Trophoblast cell (in vitro differentiated cells and primary cell): ENCODE measurements around the gene APMAP.

Experiments
- DNase-seq, 2 donors: peaks; one replicate each; pipeline ENCODE4 v3.0.0-alpha.2; 2016
- H2AFZ ChIP-seq: 2 replicates; pipeline ENCODE4 v1.6.1; 2013; ENCODE audit warnings: low read length, moderate library complexity, mild to moderate bottlenecking; ENCODE audit not compliant: insufficient read depth, poor library complexity
- H2AK5ac ChIP-seq: 2 replicates; pipeline ENCODE4 v1.6.1; 2013; ENCODE audit warnings: mild to moderate bottlenecking, low read length
- H2BK120ac ChIP-seq: 2 replicates; pipeline ENCODE4 v1.6.1; 2013; ENCODE audit warnings: low read length, mild to moderate bottlenecking, moderate library complexity; ENCODE audit not compliant: insufficient read depth, poor library complexity
- H2BK12ac ChIP-seq: 2 replicates; pipeline ENCODE4 v1.6.1; 2013; ENCODE audit warnings: mild to moderate bottlenecking, low read length, moderate library complexity
- H2BK5ac ChIP-seq: 2 replicates; pipeline ENCODE4 v1.6.1; 2013; ENCODE audit warnings: low read length, low read depth, moderate library complexity, mild to moderate bottlenecking; ENCODE audit not compliant: poor library complexity
- H3K14ac ChIP-seq: 2 replicates; pipeline ENCODE4 v1.6.1; 2013; ENCODE audit warnings: mild to moderate bottlenecking, low read length
- H3K18ac ChIP-seq: 2 replicates; pipeline ENCODE4 v1.6.1; 2013; ENCODE audit warnings: mild to moderate bottlenecking, low read length
- H3K23ac ChIP-seq: 2 replicates; pipeline ENCODE4 v1.6.1; 2013; ENCODE audit warnings: low read length
- H3K27ac ChIP-seq: 2 replicates; pipeline ENCODE4 v1.5.1; 2013; ENCODE audit warnings: low read depth, mild to moderate bottlenecking, inconsistent platforms, low read length, moderate library complexity
- H3K27me3 ChIP-seq: 2 replicates; pipeline ENCODE4 v1.6.1; 2013; ENCODE audit warnings: inconsistent platforms, mild to moderate bottlenecking, low read length, moderate library complexity; ENCODE audit not compliant: insufficient read depth
- H3K36me3 ChIP-seq, 2 experiments: 1 replicate in 1 of 2; 2 replicates in 1 of 2; pipeline ENCODE4 v1.6.1; 2013; ENCODE audit warnings: low read length in 2 of 2, mild to moderate bottlenecking in 2 of 2, moderate library complexity in 1 of 2; ENCODE audit not compliant: insufficient read depth in 2 of 2, control insufficient read depth in 1 of 2
- H3K4ac ChIP-seq: 2 replicates; pipeline ENCODE4 v1.6.1; 2013; ENCODE audit warnings: low read depth, mild to moderate bottlenecking, low read length, moderate library complexity
- H3K4me1 ChIP-seq, 2 experiments: 1 replicate in 1 of 2; 2 replicates in 1 of 2; pipeline ENCODE4 v1.6.1; 2013; ENCODE audit warnings: low read length in 2 of 2, mild to moderate bottlenecking in 2 of 2, moderate library complexity in 1 of 2; ENCODE audit not compliant: insufficient read depth in 2 of 2, control insufficient read depth in 1 of 2
- H3K4me2 ChIP-seq: 2 replicates; pipeline ENCODE4 v1.6.1; 2013; ENCODE audit warnings: inconsistent platforms, mild to moderate bottlenecking, low read length, moderate library complexity
- H3K4me3 ChIP-seq: 2 replicates; pipeline ENCODE4 v1.5.1; 2013; ENCODE audit warnings: mild to moderate bottlenecking, low read depth, low read length, inconsistent platforms
- H3K79me1 ChIP-seq: one replicate; pipeline ENCODE4 v1.6.1; 2013; ENCODE audit warnings: low read length
- H3K79me2 ChIP-seq: 2 replicates; pipeline ENCODE4 v1.6.1; 2013; ENCODE audit warnings: low read length, mild to moderate bottlenecking; ENCODE audit not compliant: control insufficient read depth, insufficient read depth, poor library complexity
- H3K9ac ChIP-seq: 2 replicates; pipeline ENCODE4 v1.6.1; 2013; ENCODE audit warnings: mild to moderate bottlenecking, low read length
- H3K9me3 ChIP-seq: 2 replicates; pipeline ENCODE4 v1.6.1; 2013; ENCODE audit warnings: low read depth, mild to moderate bottlenecking, control low read depth, inconsistent platforms, low read length; ENCODE audit not compliant: insufficient read depth
- H4K12ac ChIP-seq: 2 replicates; pipeline ENCODE4 v1.6.1; 2013; ENCODE audit warnings: low read depth, mild to moderate bottlenecking, low read length, moderate library complexity
- H4K8ac ChIP-seq: 2 replicates; pipeline ENCODE4 v1.6.1; 2013; ENCODE audit warnings: low read depth, mild to moderate bottlenecking, low read length, moderate library complexity
- H4K91ac ChIP-seq: one replicate; pipeline ENCODE4 v1.6.1; 2013; ENCODE audit warnings: low read depth, mild to moderate bottlenecking, low read length, moderate library complexity
- WGBS: extraction: QIAGEN DNeasy Blood & Tissue Kit; methylation state at CpG from one replicate; pipeline ENCODE4 v1.1.7; 2013; ENCODE audit warnings: missing lambda C conversion rate; ENCODE audit not compliant: insufficient read length, insufficient coverage; ENCODE audit errors: extremely low coverage; 5-methylcytosine and 5-hydroxymethylcytosine counted together

APMAP gene

GRCh38 chr20:24969186-24970029, 23.1 kb downstream of the APMAP start:
- no peak overlapping the region for H3K27ac ChIP-seq
- H4K8ac ChIP-seq, result no peak overlapping the region
- no peak overlapping the region for H3K18ac ChIP-seq
- no peak overlapping the region for H2BK12ac ChIP-seq
- H3K79me2 ChIP-seq, result no peaks in the 10 kb centered on the region
- H3K79me1 ChIP-seq, result no peaks in the 10 kb centered on the region
- no peak overlapping the region for H4K12ac ChIP-seq
- H2BK5ac ChIP-seq, result no peak overlapping the region
- H2AK5ac ChIP-seq, result no peak overlapping the region
- no peak overlapping the region for H3K14ac ChIP-seq
- no CpG with 5 or more reads among the region's 19 CpGs for WGBS
- H3K4me1 ChIP-seq, result no peaks in the 10 kb centered on the region
- DNase-seq, result no peak
- H4K91ac ChIP-seq, result no peak overlapping the region
- no peak overlapping the region for H3K9ac ChIP-seq
- no peaks in the 10 kb centered on the region for H3K9me3 ChIP-seq
- H3K27me3 ChIP-seq, result no peaks in the 10 kb centered on the region
- peaks cover 45 to 48% of the 10 kb centered on the region in 2 experiments for H3K36me3 ChIP-seq
- H3K4ac ChIP-seq, result no peak overlapping the region
- H3K4me2 ChIP-seq, result no peak overlapping the region
- H2BK120ac ChIP-seq, result no peak overlapping the region
- no peak overlapping the region for H2AFZ ChIP-seq
- no peak overlapping the region for H3K4me3 ChIP-seq
- no peak overlapping the region for H3K23ac ChIP-seq

DNA sequence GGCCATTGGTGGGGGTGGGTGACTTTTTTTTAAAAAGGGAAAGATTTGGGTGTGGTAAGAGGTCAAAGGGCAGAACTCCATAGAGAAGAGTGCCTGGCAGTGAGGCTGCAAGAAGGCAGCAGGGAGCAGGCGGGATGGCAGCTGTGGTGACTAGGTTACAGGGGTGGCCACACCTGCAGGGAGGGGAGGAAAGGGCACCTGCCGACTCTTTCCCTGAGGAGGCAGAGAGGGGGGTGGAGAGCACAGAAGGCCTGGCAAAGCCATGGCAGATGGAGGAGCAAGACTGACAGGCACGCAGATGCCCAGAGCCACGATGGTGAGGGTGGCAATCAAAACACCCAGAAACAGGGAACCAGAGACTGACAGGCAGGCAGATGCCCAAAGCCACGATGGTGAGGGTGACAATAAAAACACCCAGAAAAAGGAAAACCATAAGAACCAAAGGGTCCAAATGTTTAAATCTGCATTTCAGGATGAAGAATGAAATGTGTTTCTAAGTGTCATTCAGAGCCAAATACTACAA, 24.2 kb downstream of the APMAP start:
- peaks cover 54 to 55% of the 10 kb centered on the region in 2 experiments for H3K36me3 ChIP-seq

DNA sequence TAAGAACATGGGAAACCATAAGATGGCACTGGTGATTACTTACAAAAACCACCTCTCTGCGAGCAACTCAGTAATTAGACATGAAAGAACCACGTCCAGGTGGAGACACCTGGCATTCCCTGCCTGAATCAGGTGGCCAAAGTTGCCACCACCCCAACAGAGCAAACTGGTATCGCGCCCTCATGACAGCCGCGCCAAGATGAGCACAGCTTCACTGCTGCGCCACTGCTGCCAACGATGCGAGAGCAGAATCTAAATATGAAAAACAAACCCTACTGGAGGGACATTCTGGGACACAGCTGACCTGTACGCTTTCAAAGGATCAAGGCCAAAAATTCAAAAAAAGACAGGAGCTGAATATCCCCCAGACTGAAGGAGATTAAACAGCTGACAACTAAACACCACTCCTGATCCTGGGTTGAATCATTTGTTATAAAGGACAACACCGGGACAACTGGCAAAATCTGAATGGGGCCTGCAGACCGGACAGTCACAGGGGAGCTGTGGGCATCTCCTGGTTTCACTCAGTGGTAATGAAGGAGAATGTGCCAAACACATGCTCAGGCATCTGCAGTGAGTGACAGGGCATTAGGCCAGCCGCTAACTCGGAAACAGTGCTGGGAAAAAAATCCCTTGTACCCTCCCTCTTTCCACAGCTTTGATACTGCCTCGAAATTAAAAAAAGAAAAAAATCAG, 26.1 kb downstream of the APMAP start:
- Histone ChIP-seq H2BK12ac (no peak overlapping the region), H3K36me3 (peaks cover 45 to 46% of the 10 kb centered on the region in 2 experiments), H3K14ac (no peak overlapping the region), H3K4me1 (no peaks in the 10 kb centered on the region), H3K79me2 (no peaks in the 10 kb centered on the region), H4K91ac (no peak overlapping the region), H3K4me2 (no peak overlapping the region), H3K18ac (no peak overlapping the region), H4K12ac (no peak overlapping the region), H3K9ac (no peak overlapping the region), H3K9me3 (no peaks in the 10 kb centered on the region), H2BK5ac (no peak overlapping the region), H3K27ac (no peak overlapping the region), H4K8ac (no peak overlapping the region), H2AFZ (no peak overlapping the region), H3K27me3 (no peaks in the 10 kb centered on the region), H3K79me1 (no peaks in the 10 kb centered on the region), H3K4ac (no peak overlapping the region), H2BK120ac (no peak overlapping the region), H2AK5ac (no peak overlapping the region), H3K4me3 (no peak overlapping the region), H3K23ac (no peak overlapping the region)
- WGBS, result no CpG with 5 or more reads among the region's 15 CpGs
- DNase-seq, result no peak

More for the DNA sequence above, 24.2 kb downstream of the APMAP start:
- H3K18ac ChIP-seq, result no peak overlapping the region
- no peak overlapping the region for H3K4me2 ChIP-seq
- no peak overlapping the region for H4K91ac ChIP-seq
- no peak overlapping the region for H2BK120ac ChIP-seq
- no peak overlapping the region for H3K23ac ChIP-seq
- H3K14ac ChIP-seq, result no peak overlapping the region
- H2AK5ac ChIP-seq, result no peak overlapping the region
- no peaks in the 10 kb centered on the region for H3K79me1 ChIP-seq
- H2BK5ac ChIP-seq, result no peak overlapping the region
- H4K8ac ChIP-seq, result no peak overlapping the region
- H3K9me3 ChIP-seq, result no peaks in the 10 kb centered on the region
- no peak overlapping the region for H3K27ac ChIP-seq
- no peak overlapping the region for H2AFZ ChIP-seq
- no peaks in the 10 kb centered on the region for H3K79me2 ChIP-seq
- no peak overlapping the region for H3K9ac ChIP-seq
- H3K27me3 ChIP-seq, result no peaks in the 10 kb centered on the region
- DNase-seq, result no peak
- H4K12ac ChIP-seq, result no peak overlapping the region
- WGBS, result no CpG with 5 or more reads among the region's 5 CpGs
- no peaks in the 10 kb centered on the region for H3K4me1 ChIP-seq
- H3K4me3 ChIP-seq, result no peak overlapping the region
- H2BK12ac ChIP-seq, result no peak overlapping the region
- H3K4ac ChIP-seq, result no peak overlapping the region

GRCh38 chr20:24965065-24965919, 27.3 kb downstream of the APMAP start:
- H4K91ac ChIP-seq, result no peak overlapping the region
- no peak overlapping the region for H4K12ac ChIP-seq
- H3K23ac ChIP-seq, result no peak overlapping the region
- no peaks in the 10 kb centered on the region for H3K79me2 ChIP-seq
- H3K18ac ChIP-seq, result no peak overlapping the region
- no peaks in the 10 kb centered on the region for H3K27me3 ChIP-seq
- H3K27ac ChIP-seq, result no peak overlapping the region
- H2AFZ ChIP-seq, result no peak overlapping the region
- no peak for DNase-seq
- no peak overlapping the region for H3K14ac ChIP-seq
- H3K4me3 ChIP-seq, result no peak overlapping the region
- no peaks in the 10 kb centered on the region for H3K9me3 ChIP-seq
- H3K9ac ChIP-seq, result no peak overlapping the region
- H3K4me1 ChIP-seq, result no peaks in the 10 kb centered on the region
- no peak overlapping the region for H3K4me2 ChIP-seq
- H2BK120ac ChIP-seq, result no peak overlapping the region
- peaks cover 47 to 50% of the 10 kb centered on the region in 2 experiments for H3K36me3 ChIP-seq
- H3K4ac ChIP-seq, result no peak overlapping the region
- H2BK12ac ChIP-seq, result no peak overlapping the region
- H2BK5ac ChIP-seq, result no peak overlapping the region
- WGBS, result no CpG with 5 or more reads among the region's 7 CpGs
- H3K79me1 ChIP-seq, result no peaks in the 10 kb centered on the region
- H4K8ac ChIP-seq, result no peak overlapping the region
- no peak overlapping the region for H2AK5ac ChIP-seq
